ENCODE results near the gene PHF21A. TPM values are rescaled to one million over a fixed set of nuclear protein-coding genes. Genes with fewer than 3 reads are reported as not detected.

The PHF21A gene
- total RNA-seq, 4 donors from 2014 or later: 30.4 to 58.5 (median 49.4) TPM

- WGBS, 2 donors: 10 to 24% methylated on average over 4 to 13 of the region's 19 CpGs
Observed at GRCh38 chr11:45896422-45896984, 224.8 kb downstream of the PHF21A start.

DNA sequence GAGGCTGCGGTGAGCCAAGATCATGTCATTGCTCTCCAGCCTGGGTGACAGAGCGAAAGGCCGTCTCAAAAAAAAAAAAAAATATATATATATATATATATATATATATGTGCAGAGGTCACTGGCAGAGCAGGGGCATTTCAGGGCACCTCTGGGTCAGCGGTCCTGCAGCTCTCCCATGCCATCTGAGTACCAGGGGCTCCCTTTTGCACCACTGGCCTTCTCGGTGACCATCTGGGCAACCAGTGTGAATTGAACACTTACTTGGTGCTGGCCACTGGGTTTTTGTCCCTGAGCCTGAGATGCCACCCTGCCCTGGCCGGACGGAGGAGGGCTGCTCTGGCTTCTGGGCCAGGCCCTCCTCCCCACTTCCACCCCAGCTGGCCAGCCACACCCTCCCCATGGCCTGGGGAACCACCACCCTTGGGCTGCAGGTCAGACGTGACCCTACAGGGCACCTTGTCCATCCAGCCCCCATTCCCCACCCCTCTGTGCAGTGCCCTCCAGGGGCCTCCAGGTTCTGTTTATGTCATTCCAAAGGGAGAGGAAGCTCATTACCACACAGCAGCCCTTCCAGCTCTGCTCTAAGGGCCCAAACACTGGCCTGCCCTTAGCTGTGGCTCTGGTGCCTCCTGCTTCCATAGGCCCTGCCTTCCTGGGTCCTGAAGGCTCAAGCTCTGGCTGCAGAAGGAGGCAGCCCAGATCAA is 225.5 kb downstream of the PHF21A start:
- H3K9me3 ChIP-seq: no peaks in the 10 kb centered on the region
- TF ChIP-seq, protein P1, sequence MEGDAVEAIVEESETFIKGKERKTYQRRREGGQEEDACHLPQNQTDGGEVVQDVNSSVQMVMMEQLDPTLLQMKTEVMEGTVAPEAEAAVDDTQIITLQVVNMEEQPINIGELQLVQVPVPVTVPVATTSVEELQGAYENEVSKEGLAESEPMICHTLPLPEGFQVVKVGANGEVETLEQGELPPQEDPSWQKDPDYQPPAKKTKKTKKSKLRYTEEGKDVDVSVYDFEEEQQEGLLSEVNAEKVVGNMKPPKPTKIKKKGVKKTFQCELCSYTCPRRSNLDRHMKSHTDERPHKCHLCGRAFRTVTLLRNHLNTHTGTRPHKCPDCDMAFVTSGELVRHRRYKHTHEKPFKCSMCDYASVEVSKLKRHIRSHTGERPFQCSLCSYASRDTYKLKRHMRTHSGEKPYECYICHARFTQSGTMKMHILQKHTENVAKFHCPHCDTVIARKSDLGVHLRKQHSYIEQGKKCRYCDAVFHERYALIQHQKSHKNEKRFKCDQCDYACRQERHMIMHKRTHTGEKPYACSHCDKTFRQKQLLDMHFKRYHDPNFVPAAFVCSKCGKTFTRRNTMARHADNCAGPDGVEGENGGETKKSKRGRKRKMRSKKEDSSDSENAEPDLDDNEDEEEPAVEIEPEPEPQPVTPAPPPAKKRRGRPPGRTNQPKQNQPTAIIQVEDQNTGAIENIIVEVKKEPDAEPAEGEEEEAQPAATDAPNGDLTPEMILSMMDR (IDR thresholded peaks at IDR 0.05): no peak
- TF ChIP-seq EP300 (IDR thresholded peaks at IDR 0.05) (no peak), POLR2A (IDR thresholded peaks at IDR 0.05) (no peak)
- WGBS, 2 donors: 76 to 88% methylated on average over 8 of the region's 8 CpGs
- DNase-seq (ENCODE audit: low spot score in 2 of 2): no peak
- peaks cover 0 to 51% (median 11%) of the 10 kb centered on the region in 4 donors for H3K4me1 ChIP-seq
- H3K36me3 ChIP-seq: no peaks in the 10 kb centered on the region
- no peaks in the 10 kb centered on the region for H3K27me3 ChIP-seq
- no peak overlapping the region for H3K4me3 ChIP-seq
- H3K27ac ChIP-seq: peak overlapping the region in 3 of 4 donors; percentile 34 to 90 (median 70)

More at GRCh38 chr11:45896422-45896984, 224.8 kb downstream of the PHF21A start:
- H3K36me3 ChIP-seq: no peaks in the 10 kb centered on the region
- no peaks in the 10 kb centered on the region for H3K9me3 ChIP-seq
- TF ChIP-seq POLR2A (IDR thresholded peaks at IDR 0.05): no peak
- TF ChIP-seq, protein P1 (IDR thresholded peaks at IDR 0.05): no peak
- no peak for TF ChIP-seq EP300 (IDR thresholded peaks at IDR 0.05)
- peak overlapping the region in 2 of 4 donors; percentile 70 to 90 for H3K27ac ChIP-seq
- DNase-seq (ENCODE audit: low spot score in 2 of 2): no peak
- no peaks in the 10 kb centered on the region for H3K27me3 ChIP-seq
- no peak overlapping the region for H3K4me3 ChIP-seq
- H3K4me1 ChIP-seq: peaks cover 0 to 54% (median 17%) of the 10 kb centered on the region in 4 donors

- WGBS, 2 donors: 81 to 86% methylated on average over 6 of the region's 6 CpGs
- Histone ChIP-seq H3K9me3 (no peaks in the 10 kb centered on the region), H3K4me1 (peaks cover 0 to 45% (median 8%) of the 10 kb centered on the region in 4 donors), H3K4me3 (no peak overlapping the region), H3K27me3 (no peaks in the 10 kb centered on the region), H3K36me3 (no peaks in the 10 kb centered on the region), H3K27ac (peak overlapping the region; percentile 32 to 90 (median 54))
- TF ChIP-seq, protein P1 (IDR thresholded peaks at IDR 0.05): no peak
- TF ChIP-seq EP300 (IDR thresholded peaks at IDR 0.05): peak in 1 of 2 donors; percentile 13
- no peak for DNase-seq (ENCODE audit: low spot score in 2 of 2)
Observed at GRCh38 chr11:45894555-45895247, 226.6 kb downstream of the PHF21A start.

DNA sequence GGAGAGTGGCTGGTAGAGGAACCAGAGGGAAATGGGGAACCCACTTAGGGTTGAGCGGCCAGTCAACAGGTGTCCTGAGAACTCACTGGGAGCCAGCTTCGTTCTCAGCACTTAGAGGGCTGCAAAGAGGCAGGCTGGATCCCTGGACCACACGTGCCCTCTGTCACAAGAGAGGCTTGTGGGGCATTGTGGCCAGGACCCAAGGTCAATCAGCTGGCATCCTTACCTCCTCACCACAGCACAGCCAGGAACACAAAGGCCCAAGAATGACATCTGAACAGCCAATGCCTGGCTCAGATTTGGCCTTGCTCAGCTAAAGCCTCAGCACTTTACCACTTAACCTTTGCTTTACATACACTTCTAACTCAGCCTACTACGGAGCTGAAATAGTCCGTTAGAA is 228.4 kb downstream of the PHF21A start:
- DNase-seq (ENCODE audit: low spot score in 2 of 2): no peak
- TF ChIP-seq POLR2A (IDR thresholded peaks at IDR 0.05) (peak in 1 of 2 donors; percentile 8), EP300 (IDR thresholded peaks at IDR 0.05) (no peak)
- TF ChIP-seq, protein P1 (IDR thresholded peaks at IDR 0.05): no peak
- H3K27me3 ChIP-seq: no peaks in the 10 kb centered on the region
- H3K4me1 ChIP-seq: peaks cover 0 to 27% (median 0%) of the 10 kb centered on the region in 4 donors
- peak overlapping the region in 1 of 4 donors; percentile 5 for H3K4me3 ChIP-seq
- WGBS, 2 donors: 53 to 62% methylated on average over 5 of the region's 5 CpGs
- no peaks in the 10 kb centered on the region for H3K36me3 ChIP-seq
- H3K27ac ChIP-seq: peak overlapping the region in 3 of 4 donors; percentile 69 to 90 (median 76)
- no peaks in the 10 kb centered on the region for H3K9me3 ChIP-seq
